ENCODE data around the gene TRIP10. TPM values are rescaled to one million over a fixed set of nuclear protein-coding genes. Genes with fewer than 3 reads are reported as not detected.
"Not testable (repeated sequence)": the region's sequence is repeated elsewhere in the genome, so short reads cannot be mapped to it uniquely, and the experiment has no call there.

The TRIP10 gene
- total and polyA plus RNA-seq, 4 donors: 3.4 to 9.9 (median 7.4) TPM

DNA sequence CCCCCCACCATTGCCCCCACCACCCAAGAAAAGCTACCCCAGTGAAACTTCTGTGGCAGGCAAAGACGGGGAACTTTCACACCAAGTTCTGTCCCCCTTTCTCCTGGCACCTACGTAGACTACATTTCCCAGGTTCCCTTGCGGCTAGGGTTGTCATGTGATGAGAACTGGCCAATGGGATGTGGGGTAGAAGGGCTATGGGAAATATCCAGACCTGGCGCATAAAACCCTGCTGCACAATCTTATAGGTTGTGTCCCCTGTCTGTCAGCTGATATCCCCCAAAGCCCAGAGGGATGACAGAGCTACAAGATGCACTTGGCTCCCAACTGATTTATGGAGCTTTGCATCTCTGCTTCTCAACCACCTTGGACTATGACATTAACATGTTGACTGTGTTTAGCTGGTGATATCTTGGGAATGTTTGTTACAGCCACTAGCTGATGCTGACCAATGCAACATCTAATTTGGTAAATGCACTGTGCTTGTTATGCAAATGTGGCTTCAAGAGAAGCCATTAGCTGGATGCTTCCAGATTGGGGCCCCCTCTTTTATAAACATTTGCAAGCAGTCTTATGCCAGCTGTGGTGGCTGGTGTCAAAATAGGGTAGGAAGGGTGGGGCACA is 21.7 kb downstream of the TRIP10 start:
- Histone ChIP-seq H3K9me3 (ENCODE audit: control insufficient read depth in 4 of 4, low read length in 3 of 4) (no peaks in the 10 kb centered on the region), H3K4me1 (ENCODE audit: control insufficient read depth in 4 of 4, insufficient read depth in 4 of 4, low read length in 3 of 4) (peaks cover 4 to 8% (median 5%) of the 10 kb centered on the region in 4 donors), H3K9ac (ENCODE audit: low read depth in 1 of 2, low read length in 2 of 2) (no peak overlapping the region), H3K27ac (ENCODE audit: low read depth in 1 of 2, low read length in 2 of 2) (no peak overlapping the region), H3K4me3 (ENCODE audit: low read depth in 1 of 3, low read length in 3 of 3) (no peak overlapping the region), H3K27me3 (ENCODE audit: control insufficient read depth in 4 of 4, insufficient read depth in 4 of 4, low read length in 3 of 4) (no peaks in the 10 kb centered on the region), H3K36me3 (ENCODE audit: control insufficient read depth in 4 of 4, insufficient read depth in 3 of 4, low read depth in 1 of 4, low read length in 3 of 4) (peaks cover 0 to 3% (median 0%) of the 10 kb centered on the region in 4 donors)
- TF ChIP-seq JUND (IDR thresholded peaks at IDR 0.05) (no peak), RXRA (IDR thresholded peaks at IDR 0.05) (no peak), SP1 (IDR thresholded peaks at IDR 0.05) (no peak), YY1 (IDR thresholded peaks at IDR 0.05) (no peak), HNF4G (IDR thresholded peaks at IDR 0.05) (no peak), NR2F2 (IDR thresholded peaks at IDR 0.05) (no peak), FOXA1 (IDR thresholded peaks at IDR 0.05) (no peak)
- TF ChIP-seq, protein P1, sequence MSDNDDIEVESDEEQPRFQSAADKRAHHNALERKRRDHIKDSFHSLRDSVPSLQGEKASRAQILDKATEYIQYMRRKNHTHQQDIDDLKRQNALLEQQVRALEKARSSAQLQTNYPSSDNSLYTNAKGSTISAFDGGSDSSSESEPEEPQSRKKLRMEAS (IDR thresholded peaks at IDR 0.05): no peak
- TF ChIP-seq, protein P2, sequence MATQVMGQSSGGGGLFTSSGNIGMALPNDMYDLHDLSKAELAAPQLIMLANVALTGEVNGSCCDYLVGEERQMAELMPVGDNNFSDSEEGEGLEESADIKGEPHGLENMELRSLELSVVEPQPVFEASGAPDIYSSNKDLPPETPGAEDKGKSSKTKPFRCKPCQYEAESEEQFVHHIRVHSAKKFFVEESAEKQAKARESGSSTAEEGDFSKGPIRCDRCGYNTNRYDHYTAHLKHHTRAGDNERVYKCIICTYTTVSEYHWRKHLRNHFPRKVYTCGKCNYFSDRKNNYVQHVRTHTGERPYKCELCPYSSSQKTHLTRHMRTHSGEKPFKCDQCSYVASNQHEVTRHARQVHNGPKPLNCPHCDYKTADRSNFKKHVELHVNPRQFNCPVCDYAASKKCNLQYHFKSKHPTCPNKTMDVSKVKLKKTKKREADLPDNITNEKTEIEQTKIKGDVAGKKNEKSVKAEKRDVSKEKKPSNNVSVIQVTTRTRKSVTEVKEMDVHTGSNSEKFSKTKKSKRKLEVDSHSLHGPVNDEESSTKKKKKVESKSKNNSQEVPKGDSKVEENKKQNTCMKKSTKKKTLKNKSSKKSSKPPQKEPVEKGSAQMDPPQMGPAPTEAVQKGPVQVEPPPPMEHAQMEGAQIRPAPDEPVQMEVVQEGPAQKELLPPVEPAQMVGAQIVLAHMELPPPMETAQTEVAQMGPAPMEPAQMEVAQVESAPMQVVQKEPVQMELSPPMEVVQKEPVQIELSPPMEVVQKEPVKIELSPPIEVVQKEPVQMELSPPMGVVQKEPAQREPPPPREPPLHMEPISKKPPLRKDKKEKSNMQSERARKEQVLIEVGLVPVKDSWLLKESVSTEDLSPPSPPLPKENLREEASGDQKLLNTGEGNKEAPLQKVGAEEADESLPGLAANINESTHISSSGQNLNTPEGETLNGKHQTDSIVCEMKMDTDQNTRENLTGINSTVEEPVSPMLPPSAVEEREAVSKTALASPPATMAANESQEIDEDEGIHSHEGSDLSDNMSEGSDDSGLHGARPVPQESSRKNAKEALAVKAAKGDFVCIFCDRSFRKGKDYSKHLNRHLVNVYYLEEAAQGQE (IDR thresholded peaks at IDR 0.05): no peak
- TF ChIP-seq, protein P3, sequence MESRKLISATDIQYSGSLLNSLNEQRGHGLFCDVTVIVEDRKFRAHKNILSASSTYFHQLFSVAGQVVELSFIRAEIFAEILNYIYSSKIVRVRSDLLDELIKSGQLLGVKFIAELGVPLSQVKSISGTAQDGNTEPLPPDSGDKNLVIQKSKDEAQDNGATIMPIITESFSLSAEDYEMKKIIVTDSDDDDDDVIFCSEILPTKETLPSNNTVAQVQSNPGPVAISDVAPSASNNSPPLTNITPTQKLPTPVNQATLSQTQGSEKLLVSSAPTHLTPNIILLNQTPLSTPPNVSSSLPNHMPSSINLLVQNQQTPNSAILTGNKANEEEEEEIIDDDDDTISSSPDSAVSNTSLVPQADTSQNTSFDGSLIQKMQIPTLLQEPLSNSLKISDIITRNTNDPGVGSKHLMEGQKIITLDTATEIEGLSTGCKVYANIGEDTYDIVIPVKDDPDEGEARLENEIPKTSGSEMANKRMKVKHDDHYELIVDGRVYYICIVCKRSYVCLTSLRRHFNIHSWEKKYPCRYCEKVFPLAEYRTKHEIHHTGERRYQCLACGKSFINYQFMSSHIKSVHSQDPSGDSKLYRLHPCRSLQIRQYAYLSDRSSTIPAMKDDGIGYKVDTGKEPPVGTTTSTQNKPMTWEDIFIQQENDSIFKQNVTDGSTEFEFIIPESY (IDR thresholded peaks at IDR 0.05): no peak
- 78% methylated on average over 4 of the region's 4 CpGs for WGBS
- DNase-seq (ENCODE audit: low spot score): no peak

DNA sequence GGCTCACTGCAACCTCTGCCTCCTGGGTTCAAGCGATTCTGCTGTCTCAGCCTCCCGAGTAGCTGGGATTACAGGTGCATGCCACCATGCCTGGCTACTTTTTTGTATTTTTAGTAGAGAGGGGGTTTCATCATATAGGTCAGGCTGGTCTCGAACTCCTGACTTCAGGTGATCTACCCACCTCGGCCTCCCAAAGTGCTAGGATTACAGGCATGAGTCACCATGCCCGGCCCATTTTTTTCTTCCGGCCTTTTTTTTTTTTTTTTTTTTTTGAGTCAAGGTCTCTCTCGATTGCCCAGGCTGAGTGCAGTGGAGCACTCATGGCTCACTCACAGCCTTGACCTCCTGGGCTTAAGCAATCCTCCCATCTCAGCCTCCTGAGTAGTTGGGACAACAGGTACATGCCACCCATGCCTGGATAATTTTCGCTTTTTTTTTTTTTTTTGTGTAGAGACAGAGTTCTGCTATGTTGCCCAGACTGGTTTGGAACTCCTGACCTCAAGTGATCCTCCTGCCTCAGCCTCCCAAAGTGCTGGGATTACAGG is 22.8 kb downstream of the TRIP10 start:
- H3K27ac ChIP-seq (ENCODE audit: low read depth in 1 of 2, low read length in 2 of 2); H3K36me3 ChIP-seq (ENCODE audit: control insufficient read depth in 4 of 4, insufficient read depth in 3 of 4, low read depth in 1 of 4, low read length in 3 of 4); H3K9me3 ChIP-seq (ENCODE audit: control insufficient read depth in 4 of 4, low read length in 3 of 4); H3K9ac ChIP-seq (ENCODE audit: low read depth in 1 of 2, low read length in 2 of 2); H3K27me3 ChIP-seq (ENCODE audit: control insufficient read depth in 4 of 4, insufficient read depth in 4 of 4, low read length in 3 of 4); DNase-seq (ENCODE audit: low spot score); H3K4me3 ChIP-seq (ENCODE audit: low read depth in 1 of 3, low read length in 3 of 3): not testable (repeated sequence)
- peaks cover 11 to 20% (median 15%) of the 10 kb centered on the region in 4 donors for H3K4me1 ChIP-seq (ENCODE audit: control insufficient read depth in 4 of 4, insufficient read depth in 4 of 4, low read length in 3 of 4)
- WGBS: 82% methylated on average over 8 of the region's 8 CpGs

DNA sequence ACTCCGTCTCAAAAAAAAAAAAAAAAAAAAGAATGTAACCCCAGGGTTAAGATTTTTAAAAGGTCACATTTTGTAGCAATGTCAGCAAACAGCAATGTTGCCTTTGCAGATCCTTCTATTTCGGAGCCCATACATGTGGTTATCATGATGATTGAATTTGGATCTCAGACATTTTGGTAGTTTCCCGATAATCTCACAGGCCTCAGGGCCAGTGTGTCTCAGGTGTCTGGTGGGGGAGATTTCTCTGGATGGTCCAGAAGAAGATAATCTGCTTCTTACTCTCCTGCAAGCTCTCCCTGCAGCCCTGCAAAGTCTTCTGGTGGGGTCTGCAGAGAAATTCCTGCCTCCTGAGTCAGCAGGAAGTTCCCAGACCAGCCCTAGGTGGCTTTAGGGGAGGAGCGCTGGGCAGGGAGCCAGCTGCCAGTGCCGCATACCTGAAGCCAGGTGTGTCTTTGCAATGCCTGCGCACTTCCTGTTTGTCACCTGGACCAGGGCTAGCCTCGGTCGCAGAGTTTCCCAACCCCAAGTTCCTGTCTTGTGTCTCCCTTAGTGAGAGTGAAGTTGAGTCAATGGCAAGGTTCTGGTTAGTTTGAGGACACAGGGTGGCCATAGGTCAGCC is 26.4 kb downstream of the TRIP10 start:
- no peak overlapping the region for H3K9ac ChIP-seq (ENCODE audit: low read depth in 1 of 2, low read length in 2 of 2)
- peaks cover 12 to 26% (median 19%) of the 10 kb centered on the region in 4 donors for H3K4me1 ChIP-seq (ENCODE audit: control insufficient read depth in 4 of 4, insufficient read depth in 4 of 4, low read length in 3 of 4)
- 24% methylated on average over 8 of the region's 8 CpGs for WGBS
- no peaks in the 10 kb centered on the region for H3K9me3 ChIP-seq (ENCODE audit: control insufficient read depth in 4 of 4, low read length in 3 of 4)
- no peak overlapping the region for H3K4me3 ChIP-seq (ENCODE audit: low read depth in 1 of 3, low read length in 3 of 3)
- TF ChIP-seq RXRA (IDR thresholded peaks at IDR 0.05) (peak in 1 of 2 donors; percentile 4), JUND (IDR thresholded peaks at IDR 0.05) (no peak)
- no peaks in the 10 kb centered on the region for H3K27me3 ChIP-seq (ENCODE audit: control insufficient read depth in 4 of 4, insufficient read depth in 4 of 4, low read length in 3 of 4)
- peak overlapping the region; percentile 8 to 25 for H3K27ac ChIP-seq (ENCODE audit: low read depth in 1 of 2, low read length in 2 of 2)
- H3K36me3 ChIP-seq (ENCODE audit: control insufficient read depth in 4 of 4, insufficient read depth in 3 of 4, low read depth in 1 of 4, low read length in 3 of 4): no peaks in the 10 kb centered on the region
- DNase-seq (ENCODE audit: low spot score): no peak
